ENCODE results near the gene SLC24A3.

Gene SLC24A3

DNA sequence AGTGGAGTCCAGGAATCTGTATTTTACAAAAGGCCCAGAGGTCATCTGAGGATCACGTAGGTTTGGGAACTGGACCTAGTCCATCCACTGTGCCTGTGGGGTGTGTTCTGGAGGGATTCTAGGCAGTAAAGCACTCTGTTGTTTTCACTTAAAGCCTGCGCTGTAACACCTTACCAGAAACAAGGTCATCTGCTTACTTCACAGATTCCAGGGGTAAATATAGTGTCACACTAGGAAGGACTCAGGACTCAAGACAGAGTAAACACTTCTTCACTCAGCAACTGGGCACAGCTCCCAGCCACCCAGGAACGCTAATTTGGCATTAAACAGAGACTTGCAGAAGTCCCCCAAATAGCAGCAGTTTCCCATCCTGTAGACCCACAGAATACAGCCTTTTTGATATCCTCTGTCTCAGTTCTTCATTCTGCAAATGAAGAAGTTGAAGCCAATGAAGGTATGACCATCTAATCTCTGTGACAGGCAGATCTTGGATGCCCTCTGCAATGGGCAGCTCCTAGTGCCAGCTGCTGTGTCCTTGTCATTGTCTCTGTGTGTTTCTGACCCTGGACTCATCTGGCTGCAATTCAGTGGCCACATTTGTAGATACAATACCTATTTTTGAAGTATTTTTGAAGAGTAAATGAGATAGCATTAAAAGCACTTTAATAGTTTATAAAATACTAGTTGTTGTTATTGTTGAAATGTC is 129.1 kb downstream of the SLC24A3 start:
- DNase-seq (ENCODE audit: low read depth in 2 of 2) = no peak

DNA sequence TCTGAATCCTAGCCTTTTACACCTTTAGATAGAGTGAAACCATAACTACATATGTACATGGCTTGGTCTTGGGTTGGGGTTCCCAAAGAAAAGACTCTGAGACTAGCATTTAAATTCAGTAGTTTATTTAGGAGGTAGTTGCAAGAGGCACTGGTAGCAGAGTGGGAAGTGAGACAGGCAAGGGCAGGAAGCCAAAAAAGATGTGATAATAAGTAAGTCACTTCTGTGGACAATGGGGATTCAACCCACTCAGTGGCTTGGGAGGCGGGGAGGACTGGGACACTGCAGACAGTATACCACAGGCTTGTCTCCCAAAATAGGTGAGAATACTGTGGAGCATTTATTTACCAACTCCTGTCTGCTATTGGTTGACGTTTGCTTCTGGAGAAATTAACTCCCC is 131.9 kb downstream of the SLC24A3 start:
- DNase-seq (ENCODE audit: low read depth in 2 of 2) = no peak

DNA sequence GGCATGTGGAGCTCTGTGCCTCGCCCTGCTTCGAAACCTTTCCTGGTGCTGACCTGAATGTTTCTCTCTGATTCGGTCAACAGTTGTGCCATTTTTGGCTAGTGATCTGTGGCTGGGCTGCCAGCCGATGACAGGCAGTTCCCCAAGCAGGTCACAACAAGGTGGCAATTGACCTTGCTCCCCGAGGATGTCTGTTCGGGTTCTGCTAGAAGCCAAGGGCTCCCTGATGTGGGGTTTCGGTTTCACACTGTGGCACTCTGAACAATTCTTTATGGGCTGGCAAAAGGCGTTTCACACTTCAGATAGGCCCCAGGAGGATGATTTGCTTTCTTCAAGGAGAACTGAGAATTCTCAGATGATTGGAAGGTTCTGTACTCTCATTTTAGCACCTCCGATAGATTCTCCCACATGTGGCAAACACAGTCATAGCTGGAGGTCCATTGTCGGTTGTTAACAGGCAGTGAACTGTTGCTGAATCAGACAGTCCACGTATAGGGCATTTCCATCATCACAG is 135.6 kb downstream of the SLC24A3 start:
- DNase-seq (ENCODE audit: low read depth in 2 of 2) = no peak

DNA sequence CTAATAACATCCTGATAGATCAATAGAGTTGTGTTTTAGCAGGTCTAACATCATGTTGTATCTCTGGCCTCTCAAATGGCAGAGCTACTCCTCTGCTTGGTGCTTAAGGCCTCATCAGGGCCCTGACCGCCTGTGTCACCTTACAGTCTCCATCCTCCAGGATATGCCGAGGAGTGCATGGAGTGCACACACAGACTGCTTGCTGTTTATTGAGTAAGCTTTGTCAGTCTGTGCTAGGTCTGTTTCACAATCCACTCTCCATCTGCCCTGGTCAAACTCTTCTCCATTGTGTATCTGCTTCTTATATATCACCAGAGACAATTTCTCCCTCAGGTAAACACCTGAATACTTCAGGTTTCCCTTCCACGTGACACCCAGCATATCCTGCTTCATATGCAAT is 136.1 kb downstream of the SLC24A3 start:
- DNase-seq (ENCODE audit: low read depth in 2 of 2) = no peak

DNA sequence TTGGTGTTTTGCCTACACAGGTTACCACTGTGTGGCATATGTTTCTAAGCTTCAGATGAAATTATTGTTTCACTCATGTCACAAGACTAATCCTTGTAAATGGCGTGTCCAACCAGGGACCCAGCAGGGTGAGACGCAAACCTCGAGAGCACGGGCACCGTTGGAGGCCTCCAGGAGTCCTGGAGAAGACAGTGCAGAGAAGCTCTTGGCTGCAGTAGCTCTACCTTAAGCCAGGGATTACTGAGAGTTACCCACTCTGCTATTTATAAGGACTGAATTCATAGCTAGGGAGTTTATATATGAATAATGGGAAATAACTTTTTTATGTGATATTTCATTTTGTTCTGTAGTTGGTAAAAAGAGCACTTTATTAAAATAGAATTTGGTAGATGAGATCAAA is 137.4 kb downstream of the SLC24A3 start:
- no peak for DNase-seq (ENCODE audit: low read depth in 2 of 2)

DNA sequence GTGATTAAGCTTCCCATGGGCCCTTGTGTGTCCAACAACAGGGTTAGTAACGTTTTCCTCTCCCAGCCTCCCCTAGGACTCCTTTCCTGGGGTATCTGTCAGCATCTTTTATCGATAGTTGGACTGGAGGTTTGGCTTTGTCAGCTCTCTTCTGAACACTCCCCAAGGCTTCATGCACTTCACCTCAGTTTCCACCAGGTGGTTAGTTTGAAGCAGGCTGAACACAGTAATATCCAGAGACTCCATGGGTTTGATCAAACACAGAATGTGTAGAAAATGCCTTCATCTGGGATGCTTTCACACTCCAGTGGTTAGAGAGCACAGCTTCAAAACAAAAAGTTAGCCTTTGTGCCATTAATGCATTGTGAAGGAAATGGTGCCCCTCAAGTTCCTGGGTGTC is 139.1 kb downstream of the SLC24A3 start:
- no peak for DNase-seq (ENCODE audit: low read depth in 2 of 2)

DNA sequence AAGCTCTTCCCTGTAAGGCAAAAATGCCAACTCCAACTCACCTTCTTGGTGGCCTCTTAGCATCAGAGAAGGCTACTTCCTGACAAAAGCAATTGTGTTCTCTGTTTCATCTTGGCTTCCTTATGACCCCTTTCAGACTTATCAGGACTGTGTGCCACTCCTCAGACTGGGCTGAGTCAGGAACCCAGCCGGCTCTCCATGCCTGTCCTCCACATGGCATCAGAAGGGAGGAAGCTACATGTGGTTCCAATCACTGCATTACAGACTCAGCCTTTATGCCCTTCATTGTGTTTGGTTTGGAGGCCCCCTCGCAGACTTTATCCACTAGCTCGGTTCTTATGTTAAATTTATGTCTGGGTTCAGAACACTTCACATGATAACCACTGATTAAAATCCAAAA is 142.5 kb downstream of the SLC24A3 start:
- DNase-seq (ENCODE audit: low read depth in 2 of 2) = no peak

DNA sequence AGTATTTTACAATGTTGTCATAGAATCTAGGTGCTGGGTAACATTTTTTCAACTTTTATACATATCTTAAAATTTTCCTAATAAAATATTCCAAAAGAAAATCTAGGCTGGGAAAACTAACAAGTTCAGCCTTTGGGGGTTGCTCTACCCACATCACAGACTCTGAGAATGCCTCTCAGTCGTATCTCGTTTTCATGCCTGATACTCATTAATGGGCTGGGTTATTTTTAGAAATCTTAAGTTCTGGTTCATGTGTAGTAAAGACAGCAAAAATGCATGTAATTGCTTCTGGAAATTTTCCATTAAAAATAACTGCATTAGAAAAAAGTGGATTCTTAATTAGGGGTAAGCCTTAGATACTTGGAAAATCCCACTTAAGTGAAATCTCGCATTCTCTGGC is 149.3 kb downstream of the SLC24A3 start:
- no peak for DNase-seq (ENCODE audit: low read depth in 2 of 2)

DNA sequence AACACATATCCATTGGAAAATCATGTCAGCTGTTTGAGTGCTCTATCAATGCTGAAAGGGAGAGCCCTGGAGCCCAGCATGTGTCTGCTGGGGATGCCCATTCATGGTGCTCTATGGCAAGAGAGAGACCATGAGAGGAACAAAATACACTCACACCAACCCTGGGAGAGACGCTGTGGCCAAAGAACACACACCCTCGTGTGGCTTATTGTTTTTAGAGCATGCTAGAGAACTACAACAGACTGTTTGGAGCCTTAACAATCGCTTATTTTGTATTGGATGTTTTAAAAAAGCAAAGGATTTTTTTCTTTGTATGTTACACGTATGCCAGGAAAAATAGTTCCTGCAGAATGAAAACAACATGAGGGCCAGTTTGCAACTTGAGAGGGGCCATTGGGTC is 151.0 kb downstream of the SLC24A3 start:
- DNase-seq (ENCODE audit: low read depth in 2 of 2) = no peak

DNA sequence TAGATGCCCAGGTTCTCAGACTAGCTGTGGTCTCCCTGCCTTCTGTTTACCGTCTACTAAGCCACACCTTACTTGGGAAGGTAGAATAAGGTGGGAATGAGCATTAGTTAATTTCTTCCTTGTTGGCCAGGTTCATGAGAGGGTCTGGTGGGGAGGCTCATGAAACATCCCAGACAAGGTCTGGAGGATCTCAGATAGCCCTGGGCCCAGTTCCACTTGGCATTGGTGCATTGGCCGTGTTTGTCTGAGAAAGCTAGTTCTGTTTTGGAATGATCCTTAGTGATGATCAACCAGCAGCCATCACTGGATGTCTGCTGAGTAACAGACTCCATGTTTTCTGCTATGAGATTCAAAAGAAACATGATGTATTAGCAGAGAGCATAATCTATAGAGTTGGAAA is 155.1 kb downstream of the SLC24A3 start:
- no peak for DNase-seq (ENCODE audit: low read depth in 2 of 2)

DNA sequence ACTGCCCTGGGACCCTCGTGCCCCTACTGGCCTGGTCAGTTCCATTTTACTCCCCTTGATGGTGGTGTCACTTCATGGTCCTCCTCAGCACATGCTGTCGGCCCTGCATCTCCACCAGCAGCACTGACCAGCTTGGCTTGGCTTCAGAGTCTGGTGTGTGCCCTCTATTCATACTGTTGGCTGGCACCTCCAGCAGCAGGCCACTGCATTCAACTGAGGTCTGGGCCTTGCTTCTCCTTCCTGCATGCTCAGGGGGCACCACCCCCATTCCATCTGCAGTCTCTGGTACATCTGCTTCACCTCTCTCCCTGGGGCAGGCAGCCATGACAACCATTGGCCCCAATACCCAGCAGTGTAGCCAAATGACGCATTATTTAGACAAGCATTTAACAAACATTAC is 155.9 kb downstream of the SLC24A3 start:
- no peak for DNase-seq (ENCODE audit: low read depth in 2 of 2)

DNA sequence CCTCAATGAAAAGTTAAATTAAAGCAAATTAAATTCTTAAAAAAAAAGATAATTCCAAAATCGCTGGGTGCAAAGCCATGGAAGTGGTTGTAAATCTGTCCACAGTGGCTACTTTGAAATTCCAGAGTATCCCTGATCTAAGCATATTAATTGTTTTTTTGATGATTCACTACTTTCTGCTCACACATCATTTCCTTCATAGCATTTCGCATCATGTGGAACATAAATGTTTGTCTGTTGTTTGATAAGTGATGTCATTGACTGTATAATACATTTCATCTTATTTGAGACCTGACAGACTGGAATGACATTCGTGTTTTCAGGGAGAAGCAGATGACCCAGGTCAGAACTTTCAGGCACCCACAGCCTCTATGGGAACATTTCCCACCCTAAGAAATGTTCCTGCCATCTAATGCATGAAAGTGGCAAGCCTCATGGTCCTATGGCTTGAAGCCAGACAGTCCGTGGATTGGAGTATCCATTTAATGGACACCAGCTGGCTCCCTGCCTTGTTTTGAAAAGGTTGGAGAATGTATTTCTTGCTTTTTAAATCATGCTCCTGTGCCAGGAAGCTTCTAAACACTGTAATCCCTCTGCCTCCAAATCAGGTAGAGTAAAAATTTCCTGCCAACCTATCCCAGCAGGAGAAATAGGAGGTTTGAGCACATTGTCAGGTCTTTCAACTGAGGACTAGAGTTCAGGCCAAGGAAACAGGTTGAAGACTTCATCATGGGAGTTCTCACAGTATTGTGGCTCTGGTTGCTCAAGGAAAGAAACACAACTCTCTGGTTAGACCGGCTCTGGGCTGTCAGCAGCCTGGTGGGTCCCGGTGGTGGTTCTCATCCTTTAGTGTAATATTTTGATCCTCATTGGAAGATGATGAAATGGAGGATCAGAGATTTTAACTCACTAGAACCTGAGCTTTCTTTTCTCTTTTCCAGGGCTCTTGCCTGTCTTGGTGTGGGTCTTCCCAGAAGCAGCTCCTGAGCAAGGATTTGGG is 157.9 kb downstream of the SLC24A3 start:
- DNase-seq (ENCODE audit: low read depth in 2 of 2) = no peak

DNA sequence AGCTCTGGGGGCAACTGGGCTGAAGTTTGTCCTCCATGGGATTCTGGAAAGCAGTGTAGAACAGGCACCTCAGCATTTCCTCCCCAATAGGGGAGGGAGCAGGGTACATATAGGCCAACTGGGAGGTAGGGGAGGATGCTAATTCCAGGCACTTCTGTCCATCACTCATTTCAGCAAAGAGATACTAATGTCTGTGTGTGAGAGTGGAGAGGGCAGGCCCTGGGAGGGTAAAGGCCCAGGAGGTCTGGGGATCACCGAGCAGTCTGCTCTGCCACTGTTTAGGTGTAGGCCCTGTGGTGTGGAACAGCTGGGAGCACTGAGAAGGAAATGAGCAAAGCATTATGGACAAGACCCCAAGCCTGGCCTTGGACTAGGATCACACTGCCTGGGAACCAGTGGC is 158.7 kb downstream of the SLC24A3 start:
- no peak for DNase-seq (ENCODE audit: low read depth in 2 of 2)

DNA sequence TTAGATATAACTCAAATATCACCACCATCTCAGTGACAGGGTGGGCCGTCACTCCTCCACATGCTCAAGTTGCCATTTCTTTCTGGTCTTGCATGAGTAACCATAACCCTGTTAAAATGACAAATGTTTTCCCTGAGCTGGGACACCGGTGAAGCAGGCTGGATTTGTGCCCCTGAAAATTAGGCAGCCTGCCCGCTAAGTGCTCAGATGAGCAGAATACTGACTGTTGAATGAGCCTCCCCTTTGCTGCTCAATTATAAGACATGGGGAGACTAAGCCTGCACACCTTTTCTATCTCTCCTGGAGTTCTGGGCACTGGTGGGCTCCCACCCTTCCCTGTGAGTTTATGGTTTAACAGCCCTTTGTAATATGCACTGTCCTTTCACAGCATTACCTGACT is 161.8 kb downstream of the SLC24A3 start:
- no peak for DNase-seq (ENCODE audit: low read depth in 2 of 2)

DNA sequence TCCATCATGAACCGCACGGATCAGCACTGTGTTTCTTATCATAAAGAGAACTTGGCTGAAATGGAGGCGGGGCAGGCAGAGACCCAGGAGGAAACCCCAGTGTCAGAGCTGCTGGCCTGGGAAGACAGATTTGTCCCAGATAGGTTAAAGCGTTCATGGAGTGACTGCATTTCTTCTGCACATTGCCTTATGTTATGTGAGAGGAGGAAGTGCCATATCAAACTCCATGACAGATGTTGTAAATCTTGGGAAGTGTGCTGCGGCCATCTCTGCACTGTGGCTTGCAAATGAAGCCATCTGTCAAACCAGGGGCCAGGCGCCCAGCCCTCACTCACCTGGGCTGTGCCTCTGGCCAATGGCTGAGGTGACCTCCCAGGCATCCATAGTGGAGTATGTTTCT is 163.0 kb downstream of the SLC24A3 start:
- no peak for DNase-seq (ENCODE audit: low read depth in 2 of 2)

DNA sequence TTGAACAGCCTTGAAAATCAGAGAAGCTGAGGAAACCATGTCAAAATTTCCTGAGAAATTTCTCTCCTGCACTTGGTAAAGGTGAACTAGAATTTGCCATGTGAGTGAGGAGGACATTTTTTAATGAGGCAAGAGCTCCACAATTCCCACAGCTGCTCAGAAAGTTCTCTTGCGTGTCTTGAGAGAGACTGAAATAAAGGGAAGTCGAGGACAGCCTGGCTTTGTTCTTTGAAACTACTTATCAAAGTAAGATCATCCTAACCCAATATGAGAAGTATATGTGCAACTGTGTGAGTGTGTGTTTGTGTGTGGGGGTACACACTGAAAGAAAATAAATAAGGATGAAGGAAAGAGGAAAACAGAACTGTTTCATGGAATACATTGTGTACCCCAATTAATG is 163.4 kb downstream of the SLC24A3 start:
- no peak for DNase-seq (ENCODE audit: low read depth in 2 of 2)

DNA sequence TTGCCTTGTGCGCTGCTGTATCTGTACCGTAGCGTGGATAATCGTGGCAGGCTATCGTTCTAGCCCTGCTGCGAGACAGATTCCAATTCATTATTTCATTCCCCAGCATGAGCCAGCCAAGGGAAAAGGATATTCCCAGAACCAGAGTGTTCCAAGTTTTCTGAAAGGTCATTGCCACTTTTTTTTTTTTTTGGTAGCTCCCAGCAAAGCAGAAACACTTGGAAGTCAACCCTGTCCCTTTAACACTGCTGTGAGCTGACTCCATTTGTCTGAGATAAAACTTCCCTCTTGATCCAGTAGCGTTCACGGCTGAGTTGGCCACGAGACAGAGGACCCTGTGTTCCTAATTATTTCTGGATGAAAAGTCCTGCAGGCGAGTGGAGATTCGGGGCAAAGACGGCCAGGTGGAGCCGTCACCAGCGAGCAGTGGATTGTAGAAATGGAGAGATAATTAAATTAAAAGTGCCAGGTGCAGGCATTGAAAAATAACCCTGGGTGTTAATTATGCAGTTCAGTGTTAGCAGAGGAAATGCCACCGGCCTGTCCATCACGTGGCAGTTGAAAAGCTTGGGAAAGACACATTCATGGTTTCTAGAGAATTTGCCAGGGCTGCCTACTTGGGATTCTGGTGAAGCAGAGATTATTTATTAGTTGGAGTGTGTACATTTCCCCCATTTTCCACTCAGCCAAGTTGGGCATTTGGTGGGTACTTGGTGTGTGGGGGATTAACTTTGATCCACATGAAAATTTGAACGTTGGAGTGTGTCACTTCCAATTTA is 164.2 kb downstream of the SLC24A3 start:
- DNase-seq (ENCODE audit: low read depth in 2 of 2) = no peak

DNA sequence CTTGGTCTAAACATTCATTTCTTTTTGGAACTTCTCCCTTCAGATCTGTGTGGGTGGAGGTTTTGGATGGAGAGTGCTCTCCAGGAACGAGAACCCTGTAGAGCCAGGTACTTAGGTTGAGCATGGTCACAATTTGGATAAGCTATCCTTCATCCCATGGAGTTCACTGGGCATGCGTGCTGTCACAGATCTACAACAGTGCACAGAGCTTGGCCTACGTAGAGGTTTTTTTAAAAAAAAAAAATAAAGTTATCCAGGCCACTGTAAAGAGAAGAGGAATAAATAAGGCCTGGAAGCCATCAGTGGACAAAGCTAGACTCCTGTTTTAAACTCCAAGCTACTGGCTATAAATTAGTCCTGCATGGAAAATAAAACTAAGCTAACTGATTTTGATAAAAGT is 165.6 kb downstream of the SLC24A3 start:
- no peak for DNase-seq (ENCODE audit: low read depth in 2 of 2)

DNA sequence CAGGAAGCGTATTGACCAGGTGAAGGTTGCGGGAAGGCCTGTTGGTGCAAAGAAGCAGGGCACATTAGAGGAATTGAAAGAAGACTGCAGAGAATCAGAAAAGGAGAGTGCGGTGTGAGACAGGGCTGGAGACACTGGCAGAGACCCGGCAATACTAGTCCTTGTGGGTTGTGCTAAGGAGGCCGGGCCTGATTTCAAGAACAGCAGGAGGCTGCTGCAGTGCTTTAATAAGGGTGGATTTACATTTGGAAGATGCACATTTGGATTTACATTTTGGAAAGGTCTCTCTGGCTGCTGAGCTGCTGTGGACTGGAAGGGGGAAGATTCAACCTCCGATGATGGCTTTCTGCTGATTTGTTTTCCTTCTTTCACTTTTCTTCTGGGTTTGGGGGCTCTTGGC is 167.8 kb downstream of the SLC24A3 start:
- no peak for DNase-seq (ENCODE audit: low read depth in 2 of 2)

DNA sequence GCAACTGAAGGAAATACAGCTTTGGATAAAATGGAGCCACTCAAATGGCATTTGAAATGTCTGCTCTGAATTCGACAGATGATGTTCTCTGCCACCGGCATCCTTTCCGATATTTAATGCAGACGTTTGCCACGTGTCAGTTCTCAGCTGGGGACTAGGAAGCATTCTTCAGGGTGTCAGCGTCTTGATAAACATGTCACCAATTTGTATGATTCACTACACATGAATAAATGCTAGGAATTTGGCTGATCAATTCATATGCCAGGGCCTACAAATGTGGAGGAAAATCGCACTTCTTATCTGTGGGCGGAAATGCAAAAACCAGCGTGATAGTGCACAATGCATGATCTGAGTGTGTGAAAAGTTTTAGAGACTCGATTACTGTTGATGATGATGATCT is 169.5 kb downstream of the SLC24A3 start:
- DNase-seq (ENCODE audit: low read depth in 2 of 2) = no peak

DNA sequence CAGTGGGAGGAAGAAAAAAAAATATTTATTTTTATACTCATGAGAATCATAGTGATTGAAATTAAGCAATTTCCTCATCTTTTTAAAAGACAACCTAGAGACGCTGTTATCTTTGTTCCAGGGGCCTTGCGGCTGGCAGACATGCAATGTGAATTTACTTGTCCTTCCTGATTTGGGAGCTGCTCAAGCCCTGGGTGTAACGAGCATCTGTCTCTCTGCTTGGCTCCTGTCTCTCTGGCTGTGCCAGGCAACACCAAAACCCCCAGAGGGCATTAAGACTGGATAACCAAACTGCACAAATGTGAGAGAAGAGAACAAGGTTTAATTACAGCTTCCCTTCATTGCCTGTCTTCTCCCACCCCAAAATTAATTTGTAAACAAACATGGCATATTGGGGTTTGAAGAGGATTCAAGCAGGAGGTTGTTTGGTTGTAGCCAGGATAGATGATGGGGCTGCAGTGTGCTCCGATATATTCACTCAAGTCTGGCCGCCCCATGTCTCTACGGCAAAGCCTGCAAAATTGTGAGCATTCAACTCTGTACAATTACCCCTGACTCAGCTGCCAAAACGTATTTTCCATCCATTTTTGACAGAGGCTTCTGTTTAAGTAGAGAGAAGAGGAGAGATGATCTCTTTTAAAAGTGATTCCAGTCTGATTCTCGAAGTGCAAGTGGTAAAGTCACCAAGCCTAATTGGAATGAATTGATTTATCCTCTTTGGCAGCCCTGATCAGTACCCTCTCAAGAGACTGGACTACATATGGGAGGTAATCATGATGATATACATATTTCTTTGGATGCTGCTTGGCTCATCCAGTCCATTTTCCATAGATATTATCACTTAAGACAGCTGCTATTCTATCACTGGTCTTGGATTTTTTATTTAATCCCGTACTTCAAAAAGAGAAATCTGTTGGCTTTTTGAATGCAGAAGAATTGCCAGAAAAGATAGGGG is 170.2 kb downstream of the SLC24A3 start:
- no peak for DNase-seq (ENCODE audit: low read depth in 2 of 2)
